Measurements from ENCODE around the gene MTHFD2L. TPM values are rescaled to one million over a fixed set of nuclear protein-coding genes. Genes with fewer than 3 reads are reported as not detected.

Gene MTHFD2L
- polyA plus RNA-seq, 1 donor from 2014 or later: 43.5 TPM

DNA sequence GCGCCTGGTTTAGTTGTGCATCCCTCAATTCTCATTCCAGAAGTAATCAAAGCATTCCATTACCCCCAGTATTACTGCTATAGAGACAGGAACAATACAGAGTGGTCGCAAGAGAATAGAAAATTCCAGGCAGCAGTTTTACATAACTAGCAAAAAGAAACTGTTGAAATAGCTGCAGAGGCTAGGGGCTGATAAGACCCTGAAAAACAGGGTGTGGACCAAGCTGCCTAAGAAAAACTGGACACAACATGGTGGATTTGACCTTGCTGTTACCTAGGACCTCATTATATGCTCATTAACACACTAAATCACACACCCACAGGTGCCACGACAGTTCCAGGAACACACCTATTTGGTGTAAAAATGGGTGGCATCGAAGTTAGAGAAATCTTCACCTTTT, 165.7 kb downstream of the MTHFD2L start:
- Histone ChIP-seq H3F3A (ENCODE audit: insufficient read depth, low read length, poor library complexity, severe bottlenecking) (no peaks in the 10 kb centered on the region), H3K9ac (ENCODE audit: low read length) (no peak overlapping the region), H3K36me3 (ENCODE audit: insufficient read depth, low read length) (no peaks in the 10 kb centered on the region), H3K4me2 (ENCODE audit: low read length) (no peak overlapping the region), H2AFZ (ENCODE audit: low read depth, low read length) (no peak overlapping the region), H3K9me3 (ENCODE audit: low read length) (no peaks in the 10 kb centered on the region), H3K27me3 (ENCODE audit: insufficient read depth, low read depth, low read length) (no peaks in the 10 kb centered on the region), H3K79me2 (replicated peaks; ENCODE audit: insufficient read depth, low read length) (no peaks in the 10 kb centered on the region), H3K9me2 (ENCODE audit: insufficient read depth, low read length) (no peaks in the 10 kb centered on the region), H3K27ac (ENCODE audit: low read length) (no peak overlapping the region), H4K20me1 (ENCODE audit: insufficient read depth) (no peaks in the 10 kb centered on the region), H3K4me3 (ENCODE audit: low read length) (no peak overlapping the region)
- TF ChIP-seq RAD21 (conservative IDR thresholded peaks at IDR 0.05) (no peak), SMC3 (conservative IDR thresholded peaks at IDR 0.05; ENCODE audit: poor library complexity) (no peak), MXI1 (conservative IDR thresholded peaks at IDR 0.05; ENCODE audit: poor library complexity, severe bottlenecking) (no peak), POLR2AphosphoS5 (IDR thresholded peaks at IDR 0.05) (no peak), EP300 (conservative IDR thresholded peaks at IDR 0.05; ENCODE audit: poor library complexity, severe bottlenecking) (no peak), TAF1 (IDR thresholded peaks at IDR 0.05; ENCODE audit: low read depth) (no peak), EZH2 (IDR thresholded peaks at IDR 0.05; ENCODE audit: borderline replicate concordance, insufficient read depth, low read length, poor library complexity, severe bottlenecking) (no peak)
- TF ChIP-seq, protein P1, sequence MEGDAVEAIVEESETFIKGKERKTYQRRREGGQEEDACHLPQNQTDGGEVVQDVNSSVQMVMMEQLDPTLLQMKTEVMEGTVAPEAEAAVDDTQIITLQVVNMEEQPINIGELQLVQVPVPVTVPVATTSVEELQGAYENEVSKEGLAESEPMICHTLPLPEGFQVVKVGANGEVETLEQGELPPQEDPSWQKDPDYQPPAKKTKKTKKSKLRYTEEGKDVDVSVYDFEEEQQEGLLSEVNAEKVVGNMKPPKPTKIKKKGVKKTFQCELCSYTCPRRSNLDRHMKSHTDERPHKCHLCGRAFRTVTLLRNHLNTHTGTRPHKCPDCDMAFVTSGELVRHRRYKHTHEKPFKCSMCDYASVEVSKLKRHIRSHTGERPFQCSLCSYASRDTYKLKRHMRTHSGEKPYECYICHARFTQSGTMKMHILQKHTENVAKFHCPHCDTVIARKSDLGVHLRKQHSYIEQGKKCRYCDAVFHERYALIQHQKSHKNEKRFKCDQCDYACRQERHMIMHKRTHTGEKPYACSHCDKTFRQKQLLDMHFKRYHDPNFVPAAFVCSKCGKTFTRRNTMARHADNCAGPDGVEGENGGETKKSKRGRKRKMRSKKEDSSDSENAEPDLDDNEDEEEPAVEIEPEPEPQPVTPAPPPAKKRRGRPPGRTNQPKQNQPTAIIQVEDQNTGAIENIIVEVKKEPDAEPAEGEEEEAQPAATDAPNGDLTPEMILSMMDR (IDR thresholded peaks at IDR 0.05; ENCODE audit: poor library complexity, severe bottlenecking): no peak
- TF ChIP-seq, protein P2, sequence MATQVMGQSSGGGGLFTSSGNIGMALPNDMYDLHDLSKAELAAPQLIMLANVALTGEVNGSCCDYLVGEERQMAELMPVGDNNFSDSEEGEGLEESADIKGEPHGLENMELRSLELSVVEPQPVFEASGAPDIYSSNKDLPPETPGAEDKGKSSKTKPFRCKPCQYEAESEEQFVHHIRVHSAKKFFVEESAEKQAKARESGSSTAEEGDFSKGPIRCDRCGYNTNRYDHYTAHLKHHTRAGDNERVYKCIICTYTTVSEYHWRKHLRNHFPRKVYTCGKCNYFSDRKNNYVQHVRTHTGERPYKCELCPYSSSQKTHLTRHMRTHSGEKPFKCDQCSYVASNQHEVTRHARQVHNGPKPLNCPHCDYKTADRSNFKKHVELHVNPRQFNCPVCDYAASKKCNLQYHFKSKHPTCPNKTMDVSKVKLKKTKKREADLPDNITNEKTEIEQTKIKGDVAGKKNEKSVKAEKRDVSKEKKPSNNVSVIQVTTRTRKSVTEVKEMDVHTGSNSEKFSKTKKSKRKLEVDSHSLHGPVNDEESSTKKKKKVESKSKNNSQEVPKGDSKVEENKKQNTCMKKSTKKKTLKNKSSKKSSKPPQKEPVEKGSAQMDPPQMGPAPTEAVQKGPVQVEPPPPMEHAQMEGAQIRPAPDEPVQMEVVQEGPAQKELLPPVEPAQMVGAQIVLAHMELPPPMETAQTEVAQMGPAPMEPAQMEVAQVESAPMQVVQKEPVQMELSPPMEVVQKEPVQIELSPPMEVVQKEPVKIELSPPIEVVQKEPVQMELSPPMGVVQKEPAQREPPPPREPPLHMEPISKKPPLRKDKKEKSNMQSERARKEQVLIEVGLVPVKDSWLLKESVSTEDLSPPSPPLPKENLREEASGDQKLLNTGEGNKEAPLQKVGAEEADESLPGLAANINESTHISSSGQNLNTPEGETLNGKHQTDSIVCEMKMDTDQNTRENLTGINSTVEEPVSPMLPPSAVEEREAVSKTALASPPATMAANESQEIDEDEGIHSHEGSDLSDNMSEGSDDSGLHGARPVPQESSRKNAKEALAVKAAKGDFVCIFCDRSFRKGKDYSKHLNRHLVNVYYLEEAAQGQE (IDR thresholded peaks at IDR 0.05; ENCODE audit: borderline replicate concordance): no peak

DNA sequence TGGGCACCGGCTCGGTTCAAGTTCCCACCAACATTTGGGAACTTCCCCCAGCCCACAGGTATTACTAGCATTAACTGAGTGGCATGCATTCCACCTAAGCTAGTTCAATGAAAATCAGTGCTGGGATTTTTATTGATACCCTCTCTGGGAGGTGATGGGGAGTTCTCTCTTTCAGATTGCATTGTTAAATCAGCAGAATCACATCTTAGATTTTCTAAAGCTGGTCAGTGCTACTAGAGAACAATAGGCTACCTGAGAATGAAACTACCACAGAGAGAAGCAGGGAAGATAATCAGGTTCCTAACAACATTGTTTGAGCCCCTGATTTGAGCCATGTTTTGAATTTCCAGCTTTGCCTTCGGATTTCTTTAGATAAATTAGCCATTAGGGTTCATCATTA, 166.3 kb downstream of the MTHFD2L start:
- no peaks in the 10 kb centered on the region for H3K9me3 ChIP-seq (ENCODE audit: low read length)

More for the DNA sequence above, 166.3 kb downstream of the MTHFD2L start:
- TF ChIP-seq POLR2AphosphoS5 (IDR thresholded peaks at IDR 0.05): no peak
- TF ChIP-seq EZH2 (IDR thresholded peaks at IDR 0.05; ENCODE audit: borderline replicate concordance, insufficient read depth, low read length, poor library complexity, severe bottlenecking): no peak
- TF ChIP-seq, protein P1 (IDR thresholded peaks at IDR 0.05; ENCODE audit: poor library complexity, severe bottlenecking): no peak
- Histone ChIP-seq H2AFZ (ENCODE audit: low read depth, low read length) (no peak overlapping the region), H3K4me3 (ENCODE audit: low read length) (no peak overlapping the region), H3K4me2 (ENCODE audit: low read length) (no peak overlapping the region), H3K27ac (ENCODE audit: low read length) (no peak overlapping the region), H3F3A (ENCODE audit: insufficient read depth, low read length, poor library complexity, severe bottlenecking) (no peaks in the 10 kb centered on the region), H3K9me2 (ENCODE audit: insufficient read depth, low read length) (no peaks in the 10 kb centered on the region), H3K9ac (ENCODE audit: low read length) (no peak overlapping the region), H3K27me3 (ENCODE audit: insufficient read depth, low read depth, low read length) (no peaks in the 10 kb centered on the region), H3K36me3 (ENCODE audit: insufficient read depth, low read length) (no peaks in the 10 kb centered on the region), H3K79me2 (replicated peaks; ENCODE audit: insufficient read depth, low read length) (no peaks in the 10 kb centered on the region), H4K20me1 (ENCODE audit: insufficient read depth) (no peaks in the 10 kb centered on the region)

All from neural cell (in vitro differentiated cells).